SK-N-DZ (cell line): ENCODE results near the gene CALHM2.
A peak's percentile ranks its signal among the peaks of the same experiment; 100 is the strongest.

ENCODE experiments used
- DNase-seq: peaks from one replicate; pipeline ENCODE4 v3.0.0-alpha.2; 2015; ENCODE audit warnings: low spot score

CALHM2 gene

DNA sequence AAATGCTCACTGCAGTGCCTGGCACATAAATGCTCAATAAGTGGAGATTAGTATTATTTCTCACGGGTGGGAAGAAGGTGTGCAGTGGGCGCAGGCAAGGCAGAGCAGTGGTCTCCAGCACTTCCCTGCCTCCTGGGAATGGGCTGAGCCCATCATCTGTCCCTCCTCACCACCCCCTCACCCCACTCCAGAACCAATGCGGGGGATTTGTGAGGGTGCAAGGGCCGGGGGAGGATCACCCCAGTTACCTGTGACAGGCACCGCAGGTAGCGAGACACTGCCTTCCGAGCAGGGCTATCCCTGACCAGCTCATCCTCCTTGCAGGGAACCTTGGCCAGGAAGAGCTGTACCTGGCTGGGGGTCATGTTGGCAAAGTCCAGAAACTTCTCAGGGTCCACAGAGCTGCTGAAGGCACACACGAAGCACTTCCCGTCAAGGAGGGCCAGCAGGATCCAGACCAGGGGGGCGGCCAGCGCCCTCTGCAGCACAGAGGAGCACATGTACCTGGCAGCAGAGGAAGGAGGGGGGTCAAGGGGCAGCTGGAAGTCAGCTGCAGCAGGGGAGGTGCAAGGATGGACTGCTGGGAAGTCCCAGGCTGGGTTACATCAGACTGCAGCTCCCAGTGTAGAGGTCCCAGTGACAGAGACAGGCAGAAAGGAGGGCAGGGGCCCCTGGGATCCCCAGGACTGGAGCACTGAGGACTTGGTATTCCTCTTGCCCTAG lies 24.0 kb upstream of the CALHM2 start:
- DNase-seq: no peak

DNA sequence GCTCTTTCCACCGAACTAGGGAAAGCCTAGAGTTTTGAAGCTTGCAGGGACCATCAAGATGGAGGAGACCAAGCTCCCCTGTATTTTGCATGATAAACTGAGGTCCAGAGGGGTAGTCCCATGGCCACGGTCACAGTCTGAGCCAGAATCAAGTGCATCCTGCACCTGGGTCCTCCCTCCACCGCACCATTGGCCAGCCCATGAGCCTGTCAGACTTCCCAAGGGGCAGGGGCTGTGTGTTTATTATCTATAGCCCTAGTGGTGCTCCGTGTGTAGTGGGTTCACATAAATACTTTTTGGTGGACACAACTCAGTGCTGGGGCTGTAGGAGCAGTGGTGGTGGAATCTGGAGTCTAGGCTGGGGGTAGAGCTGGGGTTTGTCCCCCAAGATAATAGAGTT lies 23.3 kb upstream of the CALHM2 start:
- no peak for DNase-seq

DNA sequence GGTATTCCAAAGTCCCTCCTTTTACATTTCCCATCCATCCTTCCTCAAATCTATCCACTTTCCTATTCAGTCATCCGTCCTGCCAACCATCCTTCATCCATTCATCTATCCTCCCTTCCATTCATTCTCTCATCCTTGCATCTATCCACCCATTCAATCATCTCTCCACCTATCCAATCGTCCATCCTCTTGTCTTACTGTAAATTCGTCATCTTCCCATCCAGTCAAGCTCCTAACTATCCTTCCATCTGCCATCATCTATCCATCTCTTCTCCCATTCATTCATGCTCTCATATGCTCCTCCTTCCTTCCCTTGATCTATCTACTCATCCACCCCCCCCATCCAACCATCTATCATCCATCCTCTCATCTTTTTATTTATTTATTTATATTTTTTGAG lies 21.9 kb upstream of the CALHM2 start:
- no peak for DNase-seq

DNA sequence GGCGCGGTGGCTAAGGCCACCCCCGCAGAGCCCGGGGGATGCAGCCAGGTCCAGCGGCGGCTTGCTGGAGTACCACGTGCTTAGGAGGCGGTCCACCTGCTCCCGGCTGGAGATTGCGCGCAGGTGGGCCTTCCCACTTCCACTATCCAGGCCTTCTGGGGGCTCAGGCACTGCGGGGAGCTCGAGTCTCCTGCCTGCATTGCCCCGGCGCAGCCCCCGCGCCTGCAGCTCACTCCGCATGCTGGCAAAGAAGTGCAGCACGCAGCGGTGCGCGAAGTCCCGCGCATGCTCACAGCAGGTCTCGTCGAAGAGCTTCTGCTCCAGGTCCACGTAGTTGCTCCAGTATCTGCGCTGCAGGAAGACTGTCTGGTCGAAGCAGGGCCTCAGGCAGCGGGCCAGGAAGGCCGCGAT lies 21.1 kb upstream of the CALHM2 start:
- peak; percentile 84 for DNase-seq

DNA sequence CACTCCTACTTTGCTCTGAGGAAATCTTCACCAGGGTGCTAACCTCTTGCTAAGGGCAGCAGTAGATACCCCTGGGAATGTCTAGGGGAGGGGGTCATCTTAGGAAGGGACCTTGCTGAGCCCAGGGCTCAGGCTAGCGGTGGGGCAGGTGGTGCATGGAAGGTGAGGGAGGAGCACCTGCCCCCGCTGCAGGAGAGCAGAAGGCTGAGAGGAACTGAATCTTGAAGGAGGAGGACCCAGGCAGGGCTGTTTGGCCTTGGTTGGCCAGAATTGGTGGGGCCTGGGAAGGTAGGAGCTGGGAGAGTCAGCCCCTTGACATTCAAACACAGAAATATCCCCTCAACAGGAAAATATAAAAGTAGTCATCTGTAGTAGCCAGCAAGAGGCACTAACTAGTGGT lies 19.8 kb upstream of the CALHM2 start:
- DNase-seq: no peak

DNA sequence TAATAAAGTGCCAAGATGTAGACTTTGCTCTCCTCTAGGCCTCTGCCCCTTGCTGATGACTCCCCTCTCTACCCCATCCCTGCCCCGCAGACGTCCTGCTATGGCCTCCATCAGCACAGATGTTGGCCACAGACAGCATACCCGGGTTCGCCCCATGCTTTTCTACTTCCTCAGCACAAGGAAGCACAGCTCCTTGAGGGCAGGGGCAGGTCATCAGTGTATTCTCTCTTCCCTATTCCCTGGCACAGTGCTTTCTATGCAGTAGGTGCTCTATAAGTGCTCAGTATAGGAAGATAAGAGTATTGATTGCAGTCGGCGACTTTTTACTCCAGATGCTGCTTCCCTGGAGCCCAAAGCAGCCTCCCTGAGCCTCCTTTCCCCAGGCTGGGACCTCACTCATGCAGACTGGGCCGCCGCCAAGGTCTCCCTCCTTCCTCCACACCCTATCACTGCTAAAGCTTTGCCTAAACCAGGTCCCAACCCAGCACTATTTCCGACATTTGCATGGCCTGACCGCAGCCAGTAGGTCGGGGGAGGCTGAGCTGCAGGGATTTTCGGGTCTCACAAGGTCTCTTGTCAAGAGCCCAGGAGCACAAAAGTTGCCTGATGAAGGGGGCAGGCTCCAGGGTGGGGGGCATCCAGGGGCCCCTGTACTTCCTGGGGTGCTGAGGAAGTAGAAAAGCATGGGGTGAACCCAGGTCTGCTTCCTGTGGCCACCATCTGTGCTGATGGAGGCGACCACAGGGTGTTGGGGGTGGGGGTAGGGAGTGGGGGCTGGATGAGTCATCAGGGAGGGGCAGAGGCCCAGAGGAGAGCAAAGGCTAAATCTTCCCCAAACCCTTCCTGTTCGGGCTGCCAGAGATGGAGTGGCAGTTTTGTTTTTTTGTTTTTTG lies 18.8 kb upstream of the CALHM2 start:
- no peak for DNase-seq

DNA sequence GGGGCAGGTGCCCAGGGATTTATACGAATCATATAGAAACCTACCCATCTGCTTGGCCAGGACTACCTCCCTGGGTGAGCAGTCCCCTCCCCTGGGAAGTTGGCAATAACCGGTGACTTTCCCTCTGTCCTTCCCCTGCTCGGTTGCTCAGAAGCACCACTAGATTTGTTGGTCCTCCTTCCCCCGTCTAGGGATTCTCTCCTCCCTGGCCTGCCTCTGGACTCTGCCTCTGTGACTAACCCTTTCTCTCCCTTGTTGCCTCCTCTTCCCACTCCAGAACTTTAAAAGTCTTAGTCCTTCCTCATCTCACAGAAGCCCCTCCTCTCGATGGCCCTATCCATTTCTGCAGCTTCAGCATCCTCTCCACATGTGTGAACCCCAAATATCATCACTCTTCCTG lies 17.0 kb upstream of the CALHM2 start:
- DNase-seq: no peak

DNA sequence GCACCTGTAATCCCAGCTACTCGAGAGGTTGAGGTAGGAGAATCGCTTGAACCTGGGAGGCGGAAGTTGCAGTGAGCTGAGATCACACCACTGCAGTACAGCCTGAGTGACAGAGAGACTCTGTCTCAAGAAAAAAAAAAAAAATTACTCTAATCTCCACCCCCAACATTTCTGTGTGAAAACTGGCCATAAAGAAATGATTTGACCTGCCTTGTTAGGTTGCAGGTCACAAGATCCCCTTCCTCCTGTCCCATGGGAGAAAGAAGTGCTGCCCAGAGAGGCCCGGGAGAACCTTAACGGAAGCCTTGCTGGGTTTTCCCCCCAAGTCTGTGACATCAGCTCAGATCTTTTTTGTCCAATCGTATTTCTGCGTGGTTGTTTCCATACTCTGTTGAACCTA lies 15.2 kb upstream of the CALHM2 start:
- no peak for DNase-seq

DNA sequence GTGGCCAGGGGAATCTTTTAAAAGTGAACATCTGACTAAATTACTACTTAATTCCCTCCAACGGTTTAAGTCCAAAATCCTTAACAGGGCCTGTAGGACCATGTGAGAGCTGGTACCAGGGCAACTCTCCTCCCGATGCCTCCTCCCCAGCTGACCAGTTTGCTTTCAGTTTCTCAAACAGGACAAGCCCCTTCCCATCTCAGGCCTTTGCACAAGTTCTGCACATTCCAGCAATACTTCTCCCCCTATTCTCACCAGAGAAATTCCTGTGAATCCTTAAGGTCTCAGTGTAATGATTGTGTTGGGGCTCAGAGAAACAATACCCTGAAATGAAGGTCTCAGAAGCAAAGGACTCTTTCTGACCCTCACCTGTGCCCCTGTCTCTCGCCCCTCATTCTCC lies 14.6 kb upstream of the CALHM2 start:
- no peak for DNase-seq

DNA sequence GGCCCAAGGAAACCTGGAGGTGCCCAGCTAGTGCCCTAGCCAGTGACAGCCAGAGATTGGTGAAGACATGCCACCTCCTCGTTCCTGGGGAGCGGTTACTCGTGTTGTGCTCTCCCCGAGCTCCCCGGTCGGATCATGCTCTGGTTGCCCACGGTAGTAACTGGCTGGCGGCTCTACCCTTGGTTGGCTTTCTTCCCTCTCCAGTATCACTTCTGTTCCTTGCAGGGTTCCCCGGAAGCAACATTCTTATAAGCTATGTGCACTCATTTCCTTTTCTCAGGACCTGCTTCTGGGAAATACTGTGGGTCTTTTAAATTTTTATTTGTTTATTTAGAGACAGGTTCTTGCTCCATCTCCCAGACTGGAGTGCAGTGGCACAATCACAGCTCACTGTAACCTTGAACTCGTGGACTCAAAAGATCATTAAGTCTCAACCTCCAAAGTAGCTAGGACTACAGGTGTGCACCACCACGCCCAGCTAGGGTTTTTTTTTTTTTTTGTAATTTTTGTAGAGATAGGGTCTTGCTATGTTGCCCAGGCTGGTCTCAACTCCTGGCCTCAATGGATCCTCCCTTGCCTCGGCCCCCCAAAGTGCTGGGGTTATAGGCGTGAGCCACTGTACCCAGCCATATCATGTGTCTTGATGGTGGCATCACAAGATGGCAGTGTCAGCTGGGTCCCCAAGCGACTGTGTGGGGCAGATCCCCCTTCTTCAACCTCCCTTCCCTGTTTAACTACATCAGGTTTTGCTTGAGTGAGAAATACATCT lies 13.4 kb upstream of the CALHM2 start:
- DNase-seq: no peak

DNA sequence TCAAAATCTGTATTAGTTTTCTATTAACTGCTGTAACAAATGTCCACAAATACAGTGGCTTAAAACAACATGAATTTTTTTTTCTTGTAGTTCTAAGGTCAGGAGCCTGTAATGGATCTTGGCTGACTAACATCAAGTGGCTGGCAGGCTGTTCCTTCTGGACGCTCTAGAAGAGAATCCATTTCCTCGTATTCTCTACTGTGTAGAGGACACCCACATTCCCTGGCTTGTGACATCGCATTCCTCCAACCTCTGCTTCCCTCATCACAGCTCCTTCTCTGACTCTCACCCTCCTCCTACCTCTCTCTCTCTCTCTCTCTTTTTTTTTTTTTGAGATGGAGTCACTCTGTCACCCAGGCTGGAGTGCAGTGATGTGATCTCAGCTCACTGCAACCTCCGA lies 11.3 kb upstream of the CALHM2 start:
- DNase-seq: no peak

DNA sequence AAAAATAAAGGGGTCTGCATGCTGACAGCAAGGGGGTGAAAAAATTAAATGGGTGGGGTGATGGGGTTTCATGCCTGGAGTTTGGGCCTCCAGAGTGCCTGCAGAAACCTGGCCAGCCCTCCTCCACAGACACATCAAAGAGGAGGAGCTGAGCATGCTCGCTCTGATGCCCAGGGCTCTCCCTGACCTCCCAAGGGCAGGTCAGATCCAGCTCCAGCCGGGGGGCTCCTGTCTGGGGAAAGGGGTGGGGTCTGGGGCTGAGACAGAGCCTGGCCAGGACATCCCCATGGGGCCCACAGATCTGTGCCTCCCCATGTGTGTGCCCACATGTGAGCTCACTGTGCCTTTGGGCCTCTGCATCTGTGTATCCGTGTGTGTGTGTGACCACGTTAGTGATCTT lies 7.4 kb upstream of the CALHM2 start:
- no peak for DNase-seq

DNA sequence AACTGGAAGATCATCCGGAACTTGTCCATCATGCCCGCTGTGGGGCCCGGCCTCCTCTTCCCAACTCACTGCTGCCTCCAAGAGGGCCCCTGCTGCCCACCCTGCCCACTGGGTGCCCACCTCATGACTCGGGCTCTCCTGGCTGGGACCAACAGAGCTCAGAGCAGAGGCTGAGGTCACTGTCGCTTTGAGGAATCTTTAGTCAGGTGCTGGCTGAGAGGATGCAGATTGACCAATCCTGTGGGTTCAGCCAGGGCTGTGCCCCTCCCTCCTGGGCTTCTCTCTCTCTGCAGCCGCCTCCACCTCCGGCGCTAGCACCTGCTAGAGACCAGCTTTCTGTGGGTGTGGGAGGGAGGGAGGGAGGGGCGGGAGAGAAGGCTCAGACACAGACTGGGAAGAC lies 6.5 kb upstream of the CALHM2 start, which contains the start of gene CALHM1:
TSS of gene CALHM1 (minus strand) at position 181 of the 400 bp plus-strand sequence. CDS start at position 32, 149 bp downstream.
- DNase-seq: peak; percentile 72

DNA sequence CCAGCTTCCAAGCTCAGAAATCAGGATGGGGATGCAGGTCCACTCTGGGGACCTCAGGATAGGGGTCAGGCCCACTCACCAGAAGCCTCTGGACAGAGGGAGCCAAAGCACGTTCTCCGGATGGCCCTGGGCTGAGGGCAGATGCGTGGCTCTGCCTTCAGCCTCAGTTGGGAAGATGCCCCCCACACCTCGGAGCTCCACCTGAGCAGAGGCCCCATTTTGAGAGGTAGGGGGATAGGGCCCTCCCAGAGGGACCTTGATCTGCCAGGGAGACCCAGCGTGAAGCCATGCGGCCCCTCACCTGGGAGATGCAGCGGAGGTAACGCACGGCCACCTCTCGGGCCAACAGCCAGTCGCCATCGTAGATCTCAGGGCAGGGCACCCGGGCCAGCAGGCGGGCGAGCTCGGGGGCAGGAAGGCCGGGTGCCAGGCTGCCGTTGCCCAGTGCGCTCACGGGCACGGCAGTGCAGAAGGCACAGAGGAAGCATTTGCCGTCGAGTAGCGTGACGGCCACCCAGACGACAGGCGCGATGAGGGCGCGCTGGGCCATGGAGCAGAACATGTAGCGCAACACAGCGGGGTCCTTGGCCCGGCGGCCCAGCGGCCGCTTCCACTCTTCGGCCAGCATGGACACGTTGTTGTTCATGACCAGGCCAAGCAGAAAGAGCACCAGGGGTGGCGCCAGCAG lies 5.9 kb upstream of the CALHM2 start:
- DNase-seq: no peak

DNA sequence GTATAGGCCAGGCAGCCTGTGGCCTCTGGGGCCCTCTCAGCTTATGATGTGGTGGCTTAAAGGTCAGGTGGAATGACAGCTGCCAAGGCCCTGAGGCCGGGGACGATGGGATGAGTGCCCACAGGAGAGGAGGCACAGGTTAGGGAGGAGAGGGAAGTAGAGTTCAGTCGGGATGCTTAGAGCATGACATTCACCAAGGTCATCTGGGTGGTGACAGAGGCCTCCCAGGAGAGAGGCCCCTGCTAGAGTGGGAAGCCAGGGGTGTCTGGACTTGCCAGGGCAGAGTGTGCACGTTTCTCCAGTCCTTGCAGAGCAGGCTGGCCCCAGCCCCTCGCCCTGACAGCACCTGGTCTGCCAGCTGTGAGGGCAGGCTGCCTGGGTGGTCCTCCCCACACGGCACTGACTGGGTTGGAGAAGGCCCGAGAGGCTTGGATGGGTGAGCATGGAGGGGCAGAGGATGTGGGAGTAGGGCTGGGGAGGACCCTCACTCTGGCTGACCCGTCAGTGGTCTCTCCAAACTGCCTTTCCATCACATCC lies 5.1 kb upstream of the CALHM2 start:
- DNase-seq: no peak

DNA sequence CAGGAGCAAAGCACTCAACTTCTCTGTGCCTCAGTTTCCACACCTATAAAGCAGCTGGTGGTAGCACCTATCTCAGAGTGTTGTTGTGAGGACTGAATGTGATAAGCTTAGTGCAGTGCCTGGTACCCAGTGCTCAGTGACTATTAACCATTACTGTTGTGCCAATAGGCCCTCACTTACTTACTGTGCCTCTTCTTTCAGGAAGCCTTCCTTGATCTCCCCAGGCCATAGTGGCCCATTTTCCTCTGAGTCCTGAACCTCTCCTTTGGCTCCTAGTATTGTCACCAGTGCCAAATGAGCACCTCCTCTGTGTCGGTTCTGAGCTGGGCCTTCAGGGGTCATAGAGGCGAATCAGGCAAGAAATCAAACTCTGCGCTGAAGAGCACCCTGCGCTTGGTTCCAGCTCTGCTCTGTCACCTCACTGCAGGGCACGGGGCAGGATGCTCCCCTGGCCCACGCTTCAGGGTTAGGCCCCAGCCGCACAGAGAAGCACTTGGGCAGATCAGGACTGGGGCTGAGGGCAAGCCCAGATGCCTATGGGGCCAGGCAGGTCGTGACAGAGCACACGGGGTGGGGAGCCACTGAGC lies 4.0 kb upstream of the CALHM2 start:
- DNase-seq: no peak

DNA sequence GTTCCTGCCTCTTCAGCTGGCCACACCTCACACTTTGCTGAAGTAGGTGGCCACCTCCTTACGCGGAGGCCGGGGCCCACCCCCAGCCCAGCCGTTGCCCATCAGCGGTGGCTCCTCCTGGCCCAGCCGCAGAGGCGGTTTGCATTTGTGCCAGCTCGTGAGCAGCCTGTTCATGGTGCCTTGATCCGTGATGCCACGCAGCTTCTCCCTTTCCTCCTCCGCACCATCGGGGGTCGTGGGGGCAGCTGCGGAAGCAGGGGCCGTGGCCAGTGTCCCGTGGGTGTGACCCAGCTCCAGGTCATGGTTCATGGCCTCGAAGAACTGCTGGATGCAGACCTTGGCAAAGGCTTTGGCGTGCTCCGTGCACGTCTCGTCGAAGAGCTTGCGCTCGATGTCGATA lies 3.1 kb upstream of the CALHM2 start:
- DNase-seq: no peak

DNA sequence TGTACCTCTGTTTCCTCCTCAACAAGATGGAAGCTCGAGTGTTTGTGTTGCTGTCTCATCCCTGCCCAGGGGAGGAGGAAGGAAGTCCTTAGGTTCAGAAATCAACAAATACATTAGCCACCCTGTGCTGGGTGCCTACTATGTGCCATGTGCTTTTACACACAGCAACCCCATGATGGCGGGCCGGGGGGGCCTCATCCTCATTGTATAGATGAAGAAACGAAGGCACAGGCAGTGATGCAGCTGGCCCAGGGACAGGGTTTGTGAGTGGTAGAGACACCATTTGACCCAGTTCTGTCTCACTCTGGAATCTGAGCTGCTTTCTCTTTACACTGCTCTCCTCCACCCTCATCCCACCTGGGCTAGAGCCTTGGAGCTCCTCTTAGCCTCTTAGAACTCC lies 1.9 kb upstream of the CALHM2 start:
- no peak for DNase-seq

DNA sequence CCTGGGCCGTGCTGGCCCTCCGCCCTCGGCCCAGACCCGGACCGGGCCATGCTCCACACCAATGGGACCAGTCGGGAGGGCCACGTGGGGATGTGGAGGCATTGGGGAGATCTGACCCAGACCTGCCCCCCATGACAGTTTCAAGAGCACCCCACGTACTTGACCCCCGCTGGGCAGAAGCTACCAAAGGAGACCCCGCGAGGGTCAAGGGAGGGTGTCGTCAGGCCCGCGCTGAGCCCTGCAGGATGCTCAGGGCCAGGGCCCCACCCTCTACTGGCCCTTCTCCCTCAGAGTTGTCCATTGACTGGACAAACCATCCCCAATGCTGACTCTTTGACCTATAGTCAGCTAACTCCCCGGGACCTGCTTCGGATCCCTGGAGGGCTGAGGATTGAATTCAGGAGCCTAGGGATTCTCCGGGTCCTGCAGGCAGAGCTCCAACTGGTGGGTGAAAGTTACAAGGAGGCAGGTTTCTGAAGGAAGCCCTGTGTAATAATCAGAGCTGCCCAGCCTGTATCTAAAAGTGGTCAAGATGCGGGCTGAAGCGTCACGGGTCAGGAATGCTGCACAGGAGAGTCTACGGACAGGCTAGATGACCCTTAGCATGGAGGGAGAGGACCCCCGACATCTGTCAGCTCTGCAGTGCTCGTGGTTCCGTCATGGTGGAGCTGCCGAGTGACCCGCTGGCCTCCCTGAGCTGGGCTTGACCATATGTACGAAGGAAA lies 498 bp upstream of the CALHM2 start:
- DNase-seq: no peak

DNA sequence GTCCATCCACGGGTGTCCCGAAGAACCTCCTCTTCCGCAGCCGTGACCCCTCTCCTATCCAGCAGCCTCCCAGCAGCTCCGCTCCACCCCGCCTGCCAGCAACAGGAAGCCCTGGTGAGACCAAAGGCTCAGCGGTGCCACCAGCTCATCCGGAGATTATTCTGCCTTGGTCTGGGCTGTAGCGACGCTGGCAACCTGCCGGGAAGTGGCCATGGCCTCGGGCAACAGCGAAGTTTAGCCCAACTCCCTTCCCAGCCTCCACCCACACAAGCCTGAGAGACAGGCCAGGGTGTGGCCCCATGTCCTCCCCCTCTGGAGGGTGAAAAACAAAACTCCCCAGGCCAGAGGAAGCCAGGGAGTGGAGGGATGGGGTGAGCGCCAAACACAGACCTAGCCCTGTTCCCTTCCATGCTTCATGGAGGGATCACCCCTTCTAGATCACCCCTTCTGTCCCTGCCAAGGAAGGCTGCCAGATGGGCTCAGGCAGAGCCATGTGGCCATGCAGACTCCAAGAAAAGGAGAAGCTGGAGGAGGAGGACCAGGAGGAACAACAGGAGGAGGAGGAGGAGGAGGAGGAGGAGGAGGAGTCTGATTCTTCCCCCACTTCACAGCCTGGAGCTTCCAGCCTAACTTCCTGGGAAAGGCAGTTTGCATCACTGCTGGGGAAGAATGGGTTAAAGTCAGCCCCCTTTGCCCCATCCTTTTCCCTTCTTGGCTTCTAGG lies 918 bp downstream of the CALHM2 start:
- DNase-seq: no peak
